Fibroblast of villous mesenchyme (primary cell): Measurements from ENCODE around the gene CDC34. TPM values are rescaled to one million over a fixed set of nuclear protein-coding genes. Genes with fewer than 3 reads are reported as not detected.

Experiments used
- DNase-seq: peaks from one replicate; pipeline ENCODE4 v3.0.0-alpha.2; 2010; ENCODE audit warnings: low read depth
- H3K4me3 ChIP-seq: 2 replicates; pipeline ENCODE4 v1.5.1; 2011; ENCODE audit warnings: low read depth, mild to moderate bottlenecking, low read length
- total RNA-seq: library from RNA; depleted of rRNA; stranded (reverse); fragments of >200 nt; gene quantifications from 2 replicates; pipeline ENCODE4 v1.2.3, GENCODE V29; 2012
- TF ChIP-seq, protein P1 (sequence below): IDR thresholded peaks from 2 replicates; pipeline ENCODE4 v1.5.1; 2012; ENCODE audit warnings: low read depth, mild to moderate bottlenecking, low read length; ENCODE audit not compliant: insufficient read depth

CDC34 gene, protein sequence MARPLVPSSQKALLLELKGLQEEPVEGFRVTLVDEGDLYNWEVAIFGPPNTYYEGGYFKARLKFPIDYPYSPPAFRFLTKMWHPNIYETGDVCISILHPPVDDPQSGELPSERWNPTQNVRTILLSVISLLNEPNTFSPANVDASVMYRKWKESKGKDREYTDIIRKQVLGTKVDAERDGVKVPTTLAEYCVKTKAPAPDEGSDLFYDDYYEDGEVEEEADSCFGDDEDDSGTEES
- total RNA-seq = 52.2 and 53.1 TPM in 2 replicates

DNA sequence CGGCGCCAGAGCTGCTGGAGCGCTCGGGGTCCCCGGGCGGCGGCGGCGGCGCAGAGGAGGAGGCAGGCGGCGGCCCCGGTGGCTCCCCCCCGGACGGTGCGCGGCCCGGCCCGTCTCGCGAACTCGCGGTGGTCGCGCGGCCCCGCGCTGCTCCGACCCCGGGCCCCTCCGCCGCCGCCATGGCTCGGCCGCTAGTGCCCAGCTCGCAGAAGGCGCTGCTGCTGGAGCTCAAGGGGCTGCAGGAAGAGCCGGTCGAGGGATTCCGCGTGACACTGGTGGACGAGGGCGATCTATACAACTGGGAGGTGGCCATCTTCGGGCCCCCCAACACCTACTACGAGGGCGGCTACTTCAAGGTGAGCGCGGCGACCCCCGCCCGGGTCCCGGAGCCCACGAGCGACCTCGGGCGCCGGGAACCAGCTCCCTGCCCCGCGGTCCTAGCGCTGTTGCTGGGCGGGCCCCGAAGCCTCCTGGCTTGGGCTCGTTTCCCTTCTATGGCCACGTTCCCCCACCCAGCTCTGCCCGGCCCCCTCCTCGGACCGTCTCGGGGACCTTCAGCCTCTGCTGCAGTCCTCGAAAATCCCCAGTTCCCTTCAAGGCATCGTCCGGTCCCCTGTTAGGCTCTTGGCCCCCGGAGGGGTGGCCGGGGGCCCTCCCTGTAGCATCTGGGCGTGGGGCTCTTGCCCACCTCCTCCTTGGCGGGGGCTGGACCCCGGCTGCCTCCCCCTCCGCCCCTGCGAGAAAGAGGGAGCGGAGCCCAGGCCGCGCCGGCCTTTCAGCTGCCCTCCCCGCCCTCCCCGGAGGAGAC lies at the start of gene CDC34:
Gene CDC34, plus strand, starts transcription at position 8 of the 808 bp plus-strand sequence. Its CDS starts 172 bp downstream, at position 180.
- TF ChIP-seq, protein P1, sequence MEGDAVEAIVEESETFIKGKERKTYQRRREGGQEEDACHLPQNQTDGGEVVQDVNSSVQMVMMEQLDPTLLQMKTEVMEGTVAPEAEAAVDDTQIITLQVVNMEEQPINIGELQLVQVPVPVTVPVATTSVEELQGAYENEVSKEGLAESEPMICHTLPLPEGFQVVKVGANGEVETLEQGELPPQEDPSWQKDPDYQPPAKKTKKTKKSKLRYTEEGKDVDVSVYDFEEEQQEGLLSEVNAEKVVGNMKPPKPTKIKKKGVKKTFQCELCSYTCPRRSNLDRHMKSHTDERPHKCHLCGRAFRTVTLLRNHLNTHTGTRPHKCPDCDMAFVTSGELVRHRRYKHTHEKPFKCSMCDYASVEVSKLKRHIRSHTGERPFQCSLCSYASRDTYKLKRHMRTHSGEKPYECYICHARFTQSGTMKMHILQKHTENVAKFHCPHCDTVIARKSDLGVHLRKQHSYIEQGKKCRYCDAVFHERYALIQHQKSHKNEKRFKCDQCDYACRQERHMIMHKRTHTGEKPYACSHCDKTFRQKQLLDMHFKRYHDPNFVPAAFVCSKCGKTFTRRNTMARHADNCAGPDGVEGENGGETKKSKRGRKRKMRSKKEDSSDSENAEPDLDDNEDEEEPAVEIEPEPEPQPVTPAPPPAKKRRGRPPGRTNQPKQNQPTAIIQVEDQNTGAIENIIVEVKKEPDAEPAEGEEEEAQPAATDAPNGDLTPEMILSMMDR = no peak
- DNase-seq = no peak
- peak within 1 kb of the TSS; percentile 93 for H3K4me3 ChIP-seq

DNA sequence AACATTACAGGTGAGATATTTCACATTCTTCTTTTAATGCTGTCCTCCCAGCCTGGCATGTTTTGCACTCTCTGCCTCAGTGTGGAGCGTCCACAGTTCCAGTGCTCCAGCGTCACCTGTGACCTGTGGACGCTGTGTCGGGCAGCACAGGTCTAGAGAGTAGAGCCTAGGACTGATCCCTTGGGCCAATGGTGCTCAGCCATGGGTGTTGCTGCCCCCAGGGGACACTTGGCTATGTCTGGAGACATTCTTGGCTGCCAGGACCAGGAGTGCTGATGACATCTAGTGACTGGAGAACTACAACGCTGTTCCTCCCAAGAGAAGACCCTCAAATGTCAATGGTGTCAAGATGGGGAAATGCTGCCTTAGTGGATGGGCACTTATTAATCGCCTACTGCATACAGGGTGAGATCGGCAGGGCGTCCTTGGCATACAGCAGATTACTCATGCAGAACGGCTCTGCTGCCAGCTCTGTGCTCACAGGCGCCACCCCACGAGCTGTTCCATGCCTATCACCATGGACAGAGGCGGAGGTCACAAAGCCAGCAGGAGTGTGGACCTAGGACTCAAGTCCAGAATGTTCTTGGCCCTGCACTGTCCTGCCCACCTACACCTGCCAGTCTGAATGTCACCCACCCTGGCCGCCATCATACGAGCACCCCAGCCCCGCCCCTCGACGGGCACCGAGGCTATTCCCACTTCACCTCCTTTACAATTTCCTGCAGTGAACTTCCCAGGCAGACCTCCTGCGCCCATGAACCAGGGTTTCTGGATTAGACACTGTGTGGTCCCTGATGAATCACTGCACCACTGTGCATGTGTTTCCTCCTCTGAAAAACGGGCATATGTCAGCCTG lies 49.1 kb upstream of the CDC34 start:
- TF ChIP-seq, protein P1 = peak; percentile 14
- DNase-seq = no peak
- H3K4me3 ChIP-seq = no peak overlapping the region

DNA sequence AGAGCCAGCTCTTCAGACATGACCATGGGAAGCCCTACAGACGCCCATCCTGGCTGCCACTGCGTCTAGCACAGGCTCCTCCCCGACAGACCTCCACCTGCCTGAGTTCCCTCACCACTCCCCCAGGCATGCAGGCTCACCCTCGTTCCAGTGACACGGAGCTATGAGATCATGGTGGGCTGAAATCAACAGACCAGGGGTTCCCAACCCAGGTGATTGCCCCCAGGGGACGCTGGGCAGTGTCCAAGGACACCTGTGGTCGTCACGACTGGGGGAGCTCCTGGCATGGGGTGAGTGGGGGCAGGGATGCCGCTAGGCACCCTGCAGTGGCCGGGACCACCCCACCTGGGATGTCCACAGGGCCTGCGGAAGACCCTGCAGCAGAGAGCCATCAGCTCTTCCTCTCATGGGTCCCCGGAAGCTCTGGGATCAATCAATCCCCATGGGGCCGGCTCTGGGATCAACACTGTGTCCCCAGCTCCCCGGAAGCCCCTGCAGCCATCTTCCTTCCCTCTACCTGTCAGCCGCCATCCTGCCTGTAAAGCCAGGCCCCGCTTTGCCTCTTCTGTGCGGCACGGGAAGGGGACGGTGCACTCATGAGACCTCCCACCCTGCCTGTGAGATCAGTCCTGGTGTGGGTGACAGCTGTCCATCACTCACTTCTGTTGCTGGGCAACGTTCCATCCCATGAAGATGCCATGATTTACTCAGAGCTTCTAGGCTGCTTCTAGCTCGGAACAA lies 48.1 kb upstream of the CDC34 start:
- no peak overlapping the region for H3K4me3 ChIP-seq
- TF ChIP-seq, protein P1 = no peak
- DNase-seq = no peak

DNA sequence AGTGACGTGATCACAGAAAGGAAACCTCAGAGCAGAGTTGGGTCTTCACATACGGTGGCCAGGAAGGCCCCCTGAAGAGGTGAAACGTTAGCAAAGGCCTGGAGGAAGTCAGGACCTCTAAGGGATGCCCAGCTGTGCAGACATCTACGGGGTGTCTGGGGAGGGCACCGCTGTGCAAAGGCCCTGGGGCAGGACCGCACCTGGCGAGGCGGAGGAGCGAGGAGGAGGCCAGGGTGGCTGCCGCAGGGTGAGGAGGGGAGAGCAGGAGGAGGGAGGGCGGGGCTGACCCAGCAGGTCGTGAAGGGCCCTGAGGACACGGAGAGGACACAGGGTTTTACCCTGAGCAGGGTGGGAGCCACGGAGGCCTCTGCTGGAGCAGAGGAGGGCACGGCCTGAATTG lies 47.1 kb upstream of the CDC34 start:
- DNase-seq = no peak
- no peak overlapping the region for H3K4me3 ChIP-seq
- TF ChIP-seq, protein P1 = no peak

DNA sequence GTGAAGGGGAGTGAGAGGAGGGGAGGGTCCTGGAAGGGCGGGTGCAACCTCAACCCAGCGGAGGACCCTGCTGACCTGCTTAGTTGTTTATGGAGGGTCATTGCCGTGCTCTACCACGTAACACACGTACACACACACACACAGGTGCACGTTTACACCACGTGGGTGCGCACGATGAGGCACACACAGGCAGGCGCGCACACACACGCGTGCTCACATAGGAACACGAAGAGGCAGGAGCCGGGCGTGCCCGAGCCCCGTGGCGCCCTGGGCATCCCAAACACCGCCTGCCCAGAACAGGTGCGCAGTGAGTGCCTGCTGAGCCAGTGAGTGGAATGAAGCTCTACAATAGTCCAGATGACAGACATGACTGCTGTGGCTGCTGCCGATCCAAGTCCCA lies 46.5 kb upstream of the CDC34 start:
- no peak overlapping the region for H3K4me3 ChIP-seq
- DNase-seq = no peak
- TF ChIP-seq, protein P1 = no peak

DNA sequence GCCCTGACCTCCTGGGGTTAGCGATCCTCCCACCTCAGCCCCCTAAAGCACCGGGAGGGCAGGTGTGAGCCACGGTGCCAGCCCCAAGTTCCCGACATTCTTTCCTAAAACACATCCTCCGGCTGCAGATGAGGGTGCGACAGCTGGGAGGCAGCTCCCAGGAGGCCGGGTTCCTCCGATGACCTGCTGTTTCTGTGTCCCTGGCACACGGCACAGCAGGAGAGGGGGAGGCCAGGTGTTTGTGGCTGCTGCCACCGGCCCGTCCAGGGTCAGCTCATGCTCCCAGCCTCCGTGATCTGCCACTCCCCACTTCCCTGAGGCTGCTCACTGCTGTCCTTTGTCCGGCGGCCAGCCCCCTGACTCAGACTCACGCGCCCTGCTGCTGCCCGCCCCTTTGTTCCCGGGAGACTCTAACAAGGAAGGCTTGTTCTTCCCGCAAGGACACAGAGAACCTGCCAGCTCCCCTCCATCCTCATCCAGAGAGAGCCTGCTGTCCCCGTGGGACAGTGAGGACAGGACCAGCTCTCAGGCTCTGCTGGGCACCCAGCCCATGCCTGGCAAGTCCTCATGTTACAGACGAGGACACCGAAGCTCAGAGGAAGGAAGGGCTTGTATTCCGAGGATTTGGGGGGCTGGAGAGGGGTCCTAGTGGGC lies 45.9 kb upstream of the CDC34 start:
- TF ChIP-seq, protein P1 = no peak
- DNase-seq = peak; percentile 42
- no peak overlapping the region for H3K4me3 ChIP-seq
